ACHN (cell line): Measurements from ENCODE around the gene PBX3.
"Not testable (repeated sequence)": the region's sequence is repeated elsewhere in the genome, so short reads cannot be mapped to it uniquely, and the experiment has no call there.

Source experiments
- DNase-seq: peaks from one replicate; pipeline ENCODE4 v3.0.0-alpha.2; 2015
- in situ Hi-C: cut with HindIII; loops from 2 replicates; pipeline ENCODE4 v1.10.0; 2017; ENCODE audit warnings: low sequenced_read_pairs, low pct_ligation_motif_present, low pct_unique_long_range_greater_than_20kb

PBX3 gene

DNA sequence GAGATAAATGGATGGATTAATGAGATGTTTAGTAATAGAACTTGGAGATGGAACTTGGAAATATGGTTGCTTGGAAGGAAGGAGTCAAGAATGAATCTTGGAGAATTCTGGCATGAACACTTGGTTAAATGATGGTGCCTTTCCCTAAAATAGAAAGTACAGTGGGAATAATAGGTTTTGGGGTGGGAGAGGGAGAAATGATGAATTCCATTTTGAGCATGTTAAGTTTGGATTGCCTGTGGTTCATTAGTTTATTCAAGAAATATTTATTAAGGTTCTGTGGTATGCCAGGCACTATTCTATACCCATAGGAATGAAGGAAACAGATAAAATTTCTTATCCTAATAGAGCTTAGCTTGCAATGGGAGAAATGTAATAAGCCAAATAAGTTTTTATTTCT is 58.4 kb downstream of the PBX3 start:
- DNase-seq = no peak
- in situ Hi-C loops = no loop called here

DNA sequence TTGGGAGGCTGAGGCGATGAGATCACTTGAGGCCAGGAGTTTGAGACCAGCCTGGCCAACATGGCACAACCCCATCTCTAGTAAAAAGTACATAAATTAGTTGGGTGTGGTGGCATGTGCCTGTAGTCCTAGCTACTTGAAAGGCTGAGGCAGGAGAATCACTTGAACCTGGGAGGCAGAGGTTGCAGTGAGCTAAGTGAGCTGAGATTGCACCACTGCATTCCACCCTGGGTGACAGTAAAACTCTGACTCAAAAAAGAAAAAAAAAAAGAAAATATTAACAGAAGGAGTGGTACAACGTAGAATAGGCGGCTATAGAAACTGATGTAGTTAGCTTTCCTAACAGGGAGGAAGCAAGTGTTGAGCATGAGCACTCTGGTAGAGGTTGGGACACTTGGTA is 59.9 kb downstream of the PBX3 start:
- in situ Hi-C loops = no loop called here
- no peak for DNase-seq

DNA sequence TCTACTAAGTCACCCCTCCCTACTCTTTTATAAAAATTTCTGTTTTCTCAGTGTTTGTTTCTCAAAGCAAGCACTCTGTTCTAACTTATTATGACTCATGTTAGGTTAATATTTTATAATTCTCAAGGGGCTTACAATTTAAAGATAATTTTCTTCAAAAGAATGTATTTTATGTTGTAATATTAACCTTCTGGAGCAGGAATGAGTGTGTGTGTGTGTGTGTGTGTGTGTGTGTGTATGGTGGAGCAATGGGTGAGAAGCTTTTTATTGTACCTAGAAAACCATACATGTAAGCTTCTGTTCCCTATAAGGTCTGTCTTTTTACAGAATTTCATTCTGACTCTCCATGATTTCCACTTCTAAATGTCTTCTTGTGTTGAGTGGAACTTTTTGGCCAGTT is 63.0 kb downstream of the PBX3 start:
- DNase-seq = no peak
- in situ Hi-C loops = no loop called here

DNA sequence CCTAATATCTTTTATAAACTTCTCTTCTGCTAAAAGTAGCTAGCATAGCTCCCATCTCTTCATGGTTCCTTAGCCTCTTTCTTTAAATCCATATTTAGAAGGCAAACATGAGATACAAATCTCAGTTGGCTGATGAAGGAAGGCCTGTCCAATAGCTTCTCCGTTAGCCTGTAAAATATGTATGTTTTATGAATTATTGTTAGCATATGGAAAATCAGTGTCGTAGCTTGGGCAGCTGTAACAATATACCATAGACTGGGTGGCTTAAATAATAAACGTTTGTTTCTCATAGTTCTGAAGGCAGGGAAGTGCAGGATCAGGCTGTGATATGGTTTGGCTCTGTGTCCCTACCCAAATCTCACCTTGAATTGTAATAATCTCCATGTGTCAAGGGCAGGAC is 63.8 kb downstream of the PBX3 start:
- no peak for DNase-seq
- in situ Hi-C loops = no loop called here

DNA sequence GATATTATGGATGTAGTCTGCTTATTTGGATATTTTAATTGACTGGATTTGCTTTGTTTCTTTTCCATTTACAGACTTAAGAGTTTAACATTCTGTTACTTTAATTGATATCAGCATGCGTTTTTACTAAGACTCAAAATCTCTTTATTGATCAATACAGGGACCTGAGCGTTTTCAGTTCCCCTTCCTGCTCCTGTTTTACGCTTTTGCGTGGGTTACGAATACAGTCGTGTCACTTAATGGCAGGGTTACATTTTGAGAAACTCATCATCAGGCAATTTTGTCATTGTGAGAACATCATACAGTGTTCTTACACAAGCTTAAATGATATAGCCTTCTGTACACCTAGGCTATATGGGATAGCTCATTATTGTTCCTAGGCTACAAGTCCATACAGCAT is 65.2 kb downstream of the PBX3 start:
- in situ Hi-C loops = no loop called here
- no peak for DNase-seq

DNA sequence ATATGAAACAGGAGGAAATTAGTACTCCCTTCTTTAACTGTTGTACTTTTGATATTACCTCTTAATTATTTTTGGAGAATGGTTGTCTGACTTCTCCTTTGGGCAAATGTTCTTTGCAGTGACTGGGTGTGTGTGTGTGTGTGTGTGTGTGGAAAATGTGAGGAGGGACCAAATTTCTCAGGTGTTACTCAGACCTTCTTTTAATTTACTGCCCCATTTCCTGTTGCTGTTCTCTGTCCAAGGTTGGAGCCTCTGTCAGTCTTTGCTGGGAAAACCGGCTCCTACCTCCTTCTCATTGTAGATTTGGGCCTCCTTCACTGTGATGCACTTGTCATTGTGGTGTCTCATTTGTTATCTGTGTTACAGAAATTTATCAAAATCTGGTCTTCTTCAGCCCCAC is 68.4 kb downstream of the PBX3 start:
- DNase-seq = no peak
- in situ Hi-C loops = no loop called here

DNA sequence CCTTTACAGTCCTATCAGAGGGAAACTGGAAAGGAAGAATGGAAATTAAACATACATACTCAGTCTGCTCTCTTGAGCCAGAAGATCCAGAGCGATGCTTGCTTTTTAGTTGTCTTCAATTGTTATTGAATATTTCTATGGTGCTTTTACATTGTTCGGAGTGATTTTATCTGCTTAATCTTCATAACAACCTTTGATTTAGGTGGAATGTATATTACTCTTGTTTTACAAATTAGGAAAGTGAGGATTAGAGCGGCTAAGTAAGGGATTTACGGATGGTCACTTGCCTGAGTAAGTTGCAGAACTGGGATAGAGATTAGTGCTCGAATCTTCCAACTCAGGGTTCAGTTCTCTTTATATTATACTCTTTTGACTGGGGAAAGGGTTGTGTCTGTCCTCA is 69.1 kb downstream of the PBX3 start:
- DNase-seq = no peak
- in situ Hi-C loops = no loop called here

DNA sequence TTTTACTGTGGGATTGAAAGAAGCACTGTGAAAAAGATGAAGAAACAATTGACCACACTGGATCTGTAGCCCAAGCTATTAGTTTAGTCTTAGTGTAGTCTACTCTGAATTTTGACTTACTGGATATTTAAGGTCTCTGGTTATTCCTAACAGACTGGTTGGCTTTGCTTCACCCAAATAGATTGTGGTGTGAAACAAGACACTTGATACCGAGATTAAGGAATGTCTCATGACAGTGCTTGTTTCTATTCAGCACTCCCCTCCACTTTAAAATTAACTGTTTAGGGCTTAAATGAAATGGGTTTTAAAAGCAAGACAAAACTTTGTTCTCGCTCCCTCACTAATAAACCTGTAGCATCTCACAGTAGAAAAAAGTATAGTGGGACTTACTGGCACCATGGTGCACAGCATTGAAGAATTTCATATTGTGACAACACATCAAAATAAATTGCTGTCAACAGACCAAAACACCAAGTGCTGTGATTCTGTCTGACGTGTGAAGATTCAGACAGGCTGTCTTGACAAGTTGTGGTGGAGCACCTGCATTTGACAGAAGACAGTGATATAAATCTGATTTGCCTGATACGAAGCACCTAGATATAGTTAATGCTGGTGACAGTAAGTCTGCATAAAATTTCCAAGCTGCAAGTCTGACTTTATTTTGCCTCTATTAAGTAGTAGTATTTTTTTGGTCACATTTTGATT is 73.1 kb downstream of the PBX3 start:
- DNase-seq = no peak
- in situ Hi-C loops = no loop called here

DNA sequence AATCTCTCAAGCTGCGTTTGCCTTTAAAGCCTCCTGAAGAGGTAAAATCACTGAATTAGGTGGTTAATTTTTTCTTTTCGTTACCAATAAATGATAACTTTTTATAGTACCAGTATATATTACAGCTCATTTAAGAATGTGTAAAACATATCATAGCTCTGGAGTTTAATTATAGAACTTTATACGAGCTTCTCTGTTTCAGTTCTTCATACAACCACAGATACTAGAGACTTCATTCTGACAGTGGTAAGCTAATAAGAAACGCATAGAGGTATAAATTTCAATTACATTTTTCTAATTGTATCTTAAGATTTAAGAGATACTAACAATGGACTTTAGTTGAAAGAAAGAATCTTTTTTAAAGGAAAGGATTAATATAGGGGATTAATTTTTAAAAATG is 73.9 kb downstream of the PBX3 start:
- in situ Hi-C loops = no loop called here

DNA sequence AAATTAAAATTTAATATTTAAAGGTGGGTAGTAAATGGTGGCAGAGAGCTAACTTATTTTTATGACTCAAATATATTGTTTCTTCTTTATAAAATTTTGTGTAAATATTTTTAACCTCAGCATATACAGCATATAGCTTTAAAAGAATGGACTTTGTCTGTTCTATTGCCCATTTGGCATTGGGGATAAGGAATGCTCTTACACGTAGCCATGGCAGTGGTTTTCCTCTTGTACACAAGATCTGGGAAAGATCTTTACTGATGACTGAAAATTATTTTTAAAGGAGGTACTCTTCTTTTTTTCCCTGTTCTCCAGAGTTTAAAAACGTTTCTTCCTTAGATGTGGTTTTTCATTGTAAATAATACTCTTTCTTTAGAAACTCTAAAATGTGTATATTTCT is 75.0 kb downstream of the PBX3 start:
- DNase-seq = no peak
- in situ Hi-C loops = no loop called here

More for the DNA sequence above, 73.9 kb downstream of the PBX3 start:
- DNase-seq = no peak

DNA sequence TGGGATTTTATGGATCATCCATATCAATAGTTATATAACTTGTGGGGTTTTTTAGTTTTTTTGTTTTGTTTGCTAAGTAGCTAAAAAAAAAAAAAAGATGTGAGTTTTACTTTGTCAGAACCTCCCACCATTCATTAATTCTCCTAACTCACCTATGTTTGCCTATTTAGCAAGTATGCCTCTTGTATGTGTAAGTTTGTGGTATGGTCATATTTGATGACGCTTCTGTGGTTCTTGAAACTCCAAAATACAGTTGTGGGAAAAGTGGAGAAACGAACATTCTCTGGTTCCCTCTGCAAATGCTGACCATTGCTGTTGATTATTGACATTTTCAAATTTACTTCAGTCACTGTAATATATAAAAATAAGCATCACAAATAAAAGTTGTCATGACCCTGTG is 75.7 kb downstream of the PBX3 start:
- in situ Hi-C loops = no loop called here

DNA sequence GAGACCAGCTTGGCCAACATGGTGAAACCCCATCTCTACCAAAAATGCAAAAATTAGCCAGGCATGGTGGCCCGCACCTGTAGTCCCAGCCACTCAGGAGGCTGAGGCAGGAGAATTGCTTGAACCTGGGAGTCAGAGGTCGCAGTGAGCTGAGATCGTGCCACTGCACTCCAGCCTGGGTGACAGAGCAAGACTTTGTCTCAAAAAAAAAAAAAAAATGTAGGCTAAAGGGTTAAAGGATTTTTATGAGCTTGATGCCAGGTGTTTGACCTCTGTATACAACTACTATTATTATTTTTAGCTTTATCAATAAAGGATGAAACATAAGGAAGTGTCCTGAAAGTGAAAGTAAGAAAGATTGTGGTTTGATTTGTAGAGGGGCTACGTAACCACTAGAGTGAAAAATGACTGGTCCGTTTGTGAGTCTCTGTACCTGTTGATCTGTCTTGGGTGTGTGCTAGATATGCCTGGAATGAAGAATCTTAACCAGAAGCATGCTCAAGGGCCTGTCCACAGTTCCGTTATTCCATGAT is 76.8 kb downstream of the PBX3 start:
- in situ Hi-C loops = not testable (repeated sequence)
- peak; percentile 75 for DNase-seq

More for the DNA sequence above, 75.7 kb downstream of the PBX3 start:
- DNase-seq = no peak

DNA sequence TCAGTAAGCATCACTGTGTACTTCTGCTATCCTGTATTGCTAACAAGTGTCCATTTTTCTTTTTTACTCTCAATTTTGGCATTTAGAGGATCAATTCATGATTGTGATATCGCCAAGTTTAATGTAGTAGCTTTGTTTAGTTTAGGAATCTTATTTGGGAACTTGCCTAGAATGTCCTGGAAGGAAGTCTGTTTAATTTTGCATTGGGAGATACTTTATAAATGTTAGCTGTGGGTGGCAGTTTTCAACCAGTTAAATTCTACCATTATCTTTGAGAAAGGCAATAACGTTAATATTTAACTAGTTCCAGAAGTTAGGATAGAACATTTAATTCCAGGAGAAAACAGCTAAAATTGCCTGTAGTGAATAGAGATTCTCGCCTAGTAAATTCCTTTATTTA is 78.6 kb downstream of the PBX3 start:
- no peak for DNase-seq
- in situ Hi-C loops = no loop called here

DNA sequence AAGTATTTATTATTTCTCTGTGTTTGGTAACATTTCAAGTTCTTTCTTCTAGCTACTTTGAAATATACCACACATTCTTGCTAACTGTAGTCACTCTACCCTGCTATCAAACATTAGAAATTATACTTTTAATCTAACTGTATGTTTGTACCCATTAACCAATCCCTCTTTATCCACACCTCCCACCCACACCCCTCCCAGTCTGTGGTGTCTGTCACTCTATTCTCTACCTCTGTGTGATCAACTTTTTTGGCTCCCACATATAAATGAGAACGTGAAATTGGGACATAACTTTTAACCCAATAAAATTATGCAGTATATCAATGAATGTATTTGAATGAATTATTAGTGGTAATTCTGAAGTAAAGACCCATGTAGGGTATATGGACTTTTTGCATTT is 79.7 kb downstream of the PBX3 start:
- DNase-seq = no peak
- in situ Hi-C loops = no loop called here

DNA sequence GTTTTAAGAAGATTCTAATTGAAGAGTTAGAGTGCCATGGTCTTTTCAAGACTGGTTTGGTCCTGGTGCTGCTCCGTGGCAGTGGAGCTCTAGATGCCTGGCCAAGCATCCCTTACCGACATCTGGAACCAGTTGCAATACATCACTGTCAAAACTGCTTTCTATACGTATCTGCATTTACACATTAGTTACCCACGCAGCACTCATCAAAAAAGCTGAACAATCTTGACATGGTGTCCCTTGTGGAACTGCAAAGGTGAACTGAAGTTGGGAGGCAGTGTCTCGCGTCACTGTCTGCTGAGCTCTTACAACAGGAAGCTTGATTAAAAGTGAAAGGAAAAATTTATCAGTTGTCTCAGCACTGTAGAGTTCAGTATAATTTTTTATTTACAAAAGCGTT is 82.6 kb downstream of the PBX3 start:
- in situ Hi-C loops = no loop called here
- DNase-seq = peak; percentile 52

DNA sequence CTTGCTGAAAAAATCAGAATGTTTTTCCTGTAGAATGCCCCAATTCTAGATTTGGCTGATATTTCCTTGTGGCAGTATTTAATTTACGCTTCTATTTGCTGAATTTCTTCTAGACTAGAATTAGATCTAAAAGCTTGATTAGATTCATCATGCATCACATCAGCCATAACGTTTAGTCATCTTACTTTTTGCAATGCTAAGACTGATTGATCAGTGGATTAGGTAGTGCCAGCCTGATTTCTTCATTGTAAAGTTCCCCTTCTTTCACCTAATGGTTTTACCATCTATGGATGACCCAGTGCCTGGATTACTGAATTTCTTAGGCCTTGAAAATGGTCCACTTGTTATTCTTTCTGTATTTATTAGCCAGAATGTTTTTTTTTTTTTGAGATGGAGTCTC is 83.9 kb downstream of the PBX3 start:
- in situ Hi-C loops = no loop called here
- no peak for DNase-seq

DNA sequence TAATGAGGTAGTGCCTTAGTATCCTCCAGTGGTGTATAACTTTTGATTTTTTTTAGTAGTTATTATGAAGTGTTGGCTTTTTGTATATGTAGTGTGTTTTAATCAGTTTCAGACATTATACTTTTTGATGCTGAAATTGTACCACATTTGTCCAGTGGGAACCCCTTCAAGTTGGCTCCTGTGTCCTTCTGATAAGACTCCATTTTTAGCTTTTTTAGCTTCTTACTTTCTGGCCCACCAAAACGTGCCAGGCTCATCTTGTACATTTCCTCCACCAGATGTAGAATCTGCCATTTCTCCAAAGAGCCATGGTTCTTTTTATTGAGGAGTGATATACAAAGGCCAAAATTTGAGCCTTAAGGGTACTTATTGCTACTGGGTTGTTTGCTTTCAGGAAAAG is 84.4 kb downstream of the PBX3 start:
- in situ Hi-C loops = no loop called here
- DNase-seq = no peak

DNA sequence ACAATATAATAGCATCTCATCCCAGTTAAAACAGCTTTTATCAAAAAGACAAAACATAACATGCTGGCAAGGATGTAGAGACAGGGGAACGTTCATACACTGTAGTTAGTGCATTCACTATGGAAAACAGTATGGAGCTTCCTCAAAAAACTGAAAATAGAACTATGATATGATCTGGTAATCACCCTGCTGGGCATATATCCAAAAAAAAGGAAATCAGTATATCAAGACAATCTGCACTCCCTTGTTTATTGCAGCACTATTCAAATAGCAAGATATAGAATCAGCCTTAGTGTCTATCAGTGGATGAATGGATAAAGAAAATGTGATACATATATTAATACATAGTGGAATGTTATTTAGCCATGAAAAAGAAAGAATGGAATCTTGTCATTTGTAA is 88.5 kb downstream of the PBX3 start:
- in situ Hi-C loops = no loop called here
- no peak for DNase-seq

DNA sequence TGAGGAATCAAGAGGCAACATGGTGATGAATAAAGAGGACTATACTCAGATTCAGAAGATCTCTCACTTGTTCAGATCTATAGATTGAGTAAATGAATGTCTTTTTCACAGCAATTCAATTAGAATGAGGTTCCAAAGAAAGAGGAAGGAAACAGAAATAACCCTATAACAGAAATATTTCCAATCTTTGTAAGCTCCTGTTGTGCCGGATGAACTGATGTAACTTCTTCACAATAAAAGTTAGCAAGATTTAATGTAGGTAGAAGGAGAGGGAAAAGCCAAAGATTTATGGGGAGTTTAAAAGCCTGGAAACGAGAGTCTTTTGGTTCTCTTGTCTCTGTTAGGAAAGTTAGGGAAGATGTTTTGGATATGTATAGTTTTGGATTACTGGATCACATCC is 92.1 kb downstream of the PBX3 start:
- no peak for DNase-seq
- in situ Hi-C loops = no loop called here

DNA sequence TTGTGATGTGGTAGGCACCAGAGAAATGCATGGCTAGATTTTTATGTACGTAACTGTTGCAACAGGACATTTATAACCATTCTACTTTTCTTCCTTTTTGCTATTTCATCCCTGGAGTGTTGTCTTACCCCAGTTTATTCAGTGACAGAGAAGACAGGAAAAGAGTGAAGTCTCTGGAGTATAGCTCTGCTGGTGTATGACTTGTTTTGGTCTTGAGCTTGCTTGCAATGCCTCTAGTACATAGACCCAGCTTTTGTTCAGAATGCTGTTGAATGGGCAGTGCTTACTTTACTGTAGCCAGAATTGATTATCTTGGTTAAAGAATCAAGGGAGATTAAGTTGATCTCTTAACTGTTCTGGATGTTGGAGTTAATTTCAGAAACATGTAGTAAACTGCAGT is 94.3 kb downstream of the PBX3 start:
- DNase-seq = no peak
- in situ Hi-C loops = no loop called here

DNA sequence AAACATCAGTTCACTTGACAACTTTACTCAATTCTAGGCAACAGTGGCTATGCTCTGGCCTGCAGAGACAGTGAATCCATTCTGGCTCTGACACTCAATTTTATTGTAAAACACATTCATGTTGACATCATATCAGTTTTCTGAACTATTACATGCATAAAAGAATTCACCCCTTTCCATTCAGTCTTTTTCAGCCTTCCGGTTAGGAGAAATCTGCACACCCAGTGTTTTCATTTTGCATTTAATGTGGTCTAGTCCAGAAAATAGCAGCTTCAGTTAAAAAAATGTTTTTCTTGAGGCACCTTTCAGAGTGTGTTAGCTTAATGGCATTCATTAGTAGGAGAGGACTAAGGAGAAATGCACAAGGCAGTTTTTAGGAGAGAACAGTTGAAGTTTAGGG is 95.1 kb downstream of the PBX3 start:
- no peak for DNase-seq
- in situ Hi-C loops = no loop called here
